IPS-NIHi11 (cell line): ENCODE measurements around the gene FAM200B.
"Not testable (repeated sequence)": the region's sequence is repeated elsewhere in the genome, so short reads cannot be mapped to it uniquely, and the experiment has no call there.

Experiments
- DNase-seq: peaks from one replicate; pipeline ENCODE4 v3.0.0; 2012; ENCODE audit warnings: mixed read lengths, low spot score

FAM200B gene

GRCh38 chr4:15695729-15696128 lies 14.1 kb downstream of the FAM200B start:
- DNase-seq = no peak

- no peak for DNase-seq
Measured at GRCh38 chr4:15696866-15697265, 15.2 kb downstream of the FAM200B start.

- peak; percentile 51 for DNase-seq
Measured at GRCh38 chr4:15702941-15703403, 21.3 kb downstream of the FAM200B start, which contains the start of gene BST1. BST1 (plus strand) TSS chr4:15703065; CDS start chr4:15703145, 80 bp downstream.

GRCh38 chr4:15703439-15703838 lies 21.8 kb downstream of the FAM200B start:
- DNase-seq = no peak

- no peak for DNase-seq
Measured at GRCh38 chr4:15704129-15704528, 22.5 kb downstream of the FAM200B start.

- DNase-seq = no peak
Measured at GRCh38 chr4:15706646-15707362, 25.2 kb downstream of the FAM200B start.

- DNase-seq = no peak
Measured at GRCh38 chr4:15707363-15707715, 25.7 kb downstream of the FAM200B start.

- no peak for DNase-seq
Measured at GRCh38 chr4:15711762-15712161, 30.1 kb downstream of the FAM200B start.

- no peak for DNase-seq
Measured at GRCh38 chr4:15712214-15712613, 30.6 kb downstream of the FAM200B start.

GRCh38 chr4:15714141-15714540 lies 32.5 kb downstream of the FAM200B start:
- no peak for DNase-seq

GRCh38 chr4:15714646-15715435 lies 33.2 kb downstream of the FAM200B start:
- no peak for DNase-seq

- DNase-seq = no peak
Measured at GRCh38 chr4:15716115-15716514, 34.5 kb downstream of the FAM200B start.

- DNase-seq = no peak
Measured at GRCh38 chr4:15717086-15717485, 35.5 kb downstream of the FAM200B start.

GRCh38 chr4:15717657-15718416 lies 36.2 kb downstream of the FAM200B start:
- no peak for DNase-seq

GRCh38 chr4:15718465-15718864 lies 36.8 kb downstream of the FAM200B start:
- DNase-seq = no peak

GRCh38 chr4:15718959-15719358 lies 37.3 kb downstream of the FAM200B start:
- DNase-seq = no peak

GRCh38 chr4:15719506-15719905 lies 37.9 kb downstream of the FAM200B start:
- DNase-seq = no peak

GRCh38 chr4:15720851-15721250 lies 39.2 kb downstream of the FAM200B start:
- DNase-seq = no peak

- no peak for DNase-seq
Measured at GRCh38 chr4:15725608-15726007, 44.0 kb downstream of the FAM200B start.

GRCh38 chr4:15729910-15730533 lies 48.4 kb downstream of the FAM200B start:
- peak; percentile 67 for DNase-seq

GRCh38 chr4:15733061-15733460 lies 51.4 kb downstream of the FAM200B start:
- DNase-seq = not testable (repeated sequence)

GRCh38 chr4:15735536-15735935 lies 53.9 kb downstream of the FAM200B start:
- DNase-seq = no peak
